ENCODE measurements around the gene EIF3B.
"Not testable (repeated sequence)": the region's sequence is repeated elsewhere in the genome, so short reads cannot be mapped to it uniquely, and the experiment has no call there.

EIF3B gene

GRCh38 chr7:2354186-2354938 is at the start of gene EIF3B:
Gene EIF3B, plus strand, starts transcription at chr7:2354827. Its CDS starts 95 bp downstream, at chr7:2354922.
- peak; percentile 93 for DNase-seq

GRCh38 chr7:2305258-2305657 is 49.4 kb upstream of the EIF3B start:
- not testable (repeated sequence) for DNase-seq

- DNase-seq: no peak
Observed at GRCh38 chr7:2306688-2307087, 47.9 kb upstream of the EIF3B start.

- DNase-seq: no peak
Observed at GRCh38 chr7:2307690-2308107, 46.9 kb upstream of the EIF3B start.

- no peak for DNase-seq
Observed at GRCh38 chr7:2309889-2310331, 44.7 kb upstream of the EIF3B start.

- no peak for DNase-seq
Observed at GRCh38 chr7:2312267-2312929, 42.2 kb upstream of the EIF3B start.

- DNase-seq: no peak
Observed at GRCh38 chr7:2313450-2314208, 41.0 kb upstream of the EIF3B start.

GRCh38 chr7:2314209-2314955 is 40.2 kb upstream of the EIF3B start, which contains the start of gene SNX8:
Gene SNX8, minus strand, starts transcription at chr7:2314441. Its CDS starts 20 bp downstream, at chr7:2314421.
- DNase-seq: peak; percentile 96

- not testable (repeated sequence) for DNase-seq
Observed at GRCh38 chr7:2314956-2315530, 39.6 kb upstream of the EIF3B start.

- DNase-seq: no peak
Observed at GRCh38 chr7:2315787-2316186, 38.8 kb upstream of the EIF3B start.

GRCh38 chr7:2316578-2316977 is 38.0 kb upstream of the EIF3B start:
- DNase-seq: no peak

GRCh38 chr7:2317556-2318293 is 36.9 kb upstream of the EIF3B start:
- DNase-seq: no peak

- no peak for DNase-seq
Observed at GRCh38 chr7:2321020-2321419, 33.6 kb upstream of the EIF3B start.

- no peak for DNase-seq
Observed at GRCh38 chr7:2325162-2325561, 29.5 kb upstream of the EIF3B start.

GRCh38 chr7:2326951-2327350 is 27.7 kb upstream of the EIF3B start:
- DNase-seq: no peak

- no peak for DNase-seq
Observed at GRCh38 chr7:2330493-2330892, 24.1 kb upstream of the EIF3B start.

GRCh38 chr7:2331707-2332106 is 22.9 kb upstream of the EIF3B start:
- no peak for DNase-seq

GRCh38 chr7:2332606-2333231 is 21.9 kb upstream of the EIF3B start:
- not testable (repeated sequence) for DNase-seq

GRCh38 chr7:2336626-2337299 is 17.9 kb upstream of the EIF3B start:
- no peak for DNase-seq

- DNase-seq: not testable (repeated sequence)
Observed at GRCh38 chr7:2347351-2348063, 7.1 kb upstream of the EIF3B start.
